GM18511 (cell line): Measurements from ENCODE around the gene CD93.
A peak's percentile ranks its signal among the peaks of the same experiment; 100 is the strongest.

Source experiments
- ATAC-seq: cut with Tn5 transposase; IDR thresholded peaks from one replicate; pipeline ENCODE4 v1.9.1; 2021; ENCODE audit warnings: mild to moderate bottlenecking, moderate library complexity; ENCODE audit not compliant: unreplicated experiment

CD93 gene

GRCh38 chr20:23086056-23086566 is at the start of gene CD93:
Gene CD93 (minus strand): TSS chr20:23086324. CDS start chr20:23086192, 132 bp downstream.
- peak; percentile 77 for ATAC-seq

GRCh38 chr20:23133560-23133998 is 47.5 kb upstream of the CD93 start:
- no peak for ATAC-seq

GRCh38 chr20:23132930-23133559 is 46.9 kb upstream of the CD93 start:
- ATAC-seq: no peak

- no peak for ATAC-seq
These were observed 46.3 kb upstream of the CD93 start for GRCh38 chr20:23132293-23132929.

GRCh38 chr20:23131766-23132165 is 45.6 kb upstream of the CD93 start:
- no peak for ATAC-seq

GRCh38 chr20:23130622-23131140 is 44.6 kb upstream of the CD93 start:
- no peak for ATAC-seq

- no peak for ATAC-seq
These were observed 43.9 kb upstream of the CD93 start for GRCh38 chr20:23129891-23130621.

- ATAC-seq: no peak
These were observed 43.1 kb upstream of the CD93 start for GRCh38 chr20:23129266-23129665.

- ATAC-seq: no peak
These were observed 42.5 kb upstream of the CD93 start for GRCh38 chr20:23128461-23129125.

- no peak for ATAC-seq
These were observed 41.6 kb upstream of the CD93 start for GRCh38 chr20:23127506-23128279.

- peak; percentile 25 for ATAC-seq
These were observed 40.3 kb upstream of the CD93 start for GRCh38 chr20:23126281-23127061.

- ATAC-seq: peak; percentile 66
These were observed 39.6 kb upstream of the CD93 start for GRCh38 chr20:23125625-23126191.

- ATAC-seq: no peak
These were observed 39.0 kb upstream of the CD93 start for GRCh38 chr20:23125159-23125558.

GRCh38 chr20:23123886-23124285 is 37.8 kb upstream of the CD93 start:
- ATAC-seq: no peak

GRCh38 chr20:23122796-23123655 is 36.9 kb upstream of the CD93 start:
- ATAC-seq: no peak

GRCh38 chr20:23122321-23122720 is 36.2 kb upstream of the CD93 start:
- no peak for ATAC-seq

- ATAC-seq: no peak
These were observed 35.7 kb upstream of the CD93 start for GRCh38 chr20:23121751-23122320.
